Activated gamma-delta T cell treated with anti-CD3 and anti-CD28 coated beads, Interleukin-2, amount 50 U/mL, for 16 hours (primary cell): ENCODE data around the gene OBP2A.
"Not testable (repeated sequence)": the region's sequence is repeated elsewhere in the genome, so short reads cannot be mapped to it uniquely, and the experiment has no call there.

ENCODE experiments used
- DNase-seq: peaks from one replicate; pipeline ENCODE4 v3.0.0-alpha.2; 2020; ENCODE audit warnings: low read depth

Gene OBP2A

DNA sequence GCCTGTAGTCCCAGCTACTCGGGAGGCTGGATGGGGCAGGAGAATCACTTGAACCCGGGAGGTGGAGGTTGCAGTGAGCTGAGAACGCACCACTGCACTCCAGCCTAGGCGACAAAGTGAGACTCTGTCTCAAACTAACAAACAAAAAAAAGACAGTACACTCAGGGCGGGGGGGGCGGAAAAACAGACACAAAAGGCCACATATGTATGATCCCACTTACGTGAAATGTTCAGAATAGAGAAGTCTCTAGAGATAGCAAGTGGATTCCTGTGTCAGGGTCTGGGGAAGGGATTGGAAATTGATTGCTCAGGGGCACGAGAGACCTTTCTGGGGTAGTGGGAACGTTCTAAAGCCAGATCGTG, 33.7 kb upstream of the OBP2A start:
- no peak for DNase-seq

DNA sequence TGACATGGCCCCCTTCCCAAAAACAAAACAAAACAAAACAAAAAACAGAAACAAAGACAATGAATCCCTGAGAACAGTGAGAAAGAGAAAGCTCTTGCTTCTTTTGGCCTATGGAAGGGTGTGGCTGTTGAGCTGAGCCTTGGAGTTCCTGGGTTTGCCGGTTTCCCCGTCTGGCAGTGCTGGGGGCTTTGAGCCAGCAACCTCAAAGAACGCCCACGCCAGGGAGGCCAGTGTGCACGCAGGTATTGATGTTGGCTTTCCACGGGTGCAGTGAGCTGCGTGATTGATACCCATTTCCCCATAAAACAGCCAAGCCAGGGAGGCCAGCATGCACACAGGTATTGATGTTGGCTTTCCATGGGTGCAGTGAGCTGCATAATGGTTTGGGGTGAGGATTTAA, 33.0 kb upstream of the OBP2A start:
- DNase-seq: no peak

DNA sequence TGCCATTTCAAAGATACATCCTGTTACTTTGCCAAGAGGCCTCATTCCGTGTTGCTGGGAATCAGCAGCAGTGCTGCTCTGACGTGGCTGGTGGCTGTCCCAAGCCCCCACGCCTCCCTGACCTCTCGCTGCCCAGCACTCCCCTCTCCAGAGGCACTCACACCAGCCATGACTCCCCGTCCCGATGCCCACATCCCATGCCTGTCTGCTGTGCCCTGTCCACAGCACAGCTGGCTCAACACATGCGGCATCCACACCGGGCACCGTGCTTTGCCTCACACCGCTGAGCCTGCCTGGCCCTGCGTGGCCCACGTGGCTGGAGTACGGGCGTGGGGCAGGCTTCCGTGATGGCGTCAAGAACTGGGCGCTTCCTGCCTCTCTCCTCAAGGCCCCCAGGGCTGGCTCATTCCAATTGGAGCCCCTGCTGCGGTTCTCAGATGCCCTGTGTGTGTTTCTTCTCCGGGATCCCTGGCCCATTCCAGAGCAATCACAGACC, 32.5 kb upstream of the OBP2A start:
- DNase-seq: no peak

DNA sequence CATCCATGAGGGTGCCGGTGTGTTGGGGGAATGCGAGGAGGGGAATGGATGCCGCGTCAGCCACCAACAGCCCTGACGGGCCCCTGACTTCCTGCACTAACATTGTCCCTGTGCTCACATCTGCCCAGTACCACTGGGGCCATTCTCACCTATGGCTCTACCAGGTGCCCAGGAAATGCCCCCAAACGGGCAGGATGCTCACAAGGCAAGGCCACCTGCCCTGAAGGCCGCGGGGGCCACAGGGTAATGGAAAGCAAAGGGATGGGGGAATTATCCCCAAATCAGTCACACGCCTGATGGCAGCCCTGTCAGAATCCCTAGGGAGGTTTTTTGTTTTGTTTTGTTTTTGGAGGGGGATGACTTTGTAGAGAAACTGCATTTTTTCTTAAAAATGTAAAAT, 32.0 kb upstream of the OBP2A start:
- not testable (repeated sequence) for DNase-seq

DNA sequence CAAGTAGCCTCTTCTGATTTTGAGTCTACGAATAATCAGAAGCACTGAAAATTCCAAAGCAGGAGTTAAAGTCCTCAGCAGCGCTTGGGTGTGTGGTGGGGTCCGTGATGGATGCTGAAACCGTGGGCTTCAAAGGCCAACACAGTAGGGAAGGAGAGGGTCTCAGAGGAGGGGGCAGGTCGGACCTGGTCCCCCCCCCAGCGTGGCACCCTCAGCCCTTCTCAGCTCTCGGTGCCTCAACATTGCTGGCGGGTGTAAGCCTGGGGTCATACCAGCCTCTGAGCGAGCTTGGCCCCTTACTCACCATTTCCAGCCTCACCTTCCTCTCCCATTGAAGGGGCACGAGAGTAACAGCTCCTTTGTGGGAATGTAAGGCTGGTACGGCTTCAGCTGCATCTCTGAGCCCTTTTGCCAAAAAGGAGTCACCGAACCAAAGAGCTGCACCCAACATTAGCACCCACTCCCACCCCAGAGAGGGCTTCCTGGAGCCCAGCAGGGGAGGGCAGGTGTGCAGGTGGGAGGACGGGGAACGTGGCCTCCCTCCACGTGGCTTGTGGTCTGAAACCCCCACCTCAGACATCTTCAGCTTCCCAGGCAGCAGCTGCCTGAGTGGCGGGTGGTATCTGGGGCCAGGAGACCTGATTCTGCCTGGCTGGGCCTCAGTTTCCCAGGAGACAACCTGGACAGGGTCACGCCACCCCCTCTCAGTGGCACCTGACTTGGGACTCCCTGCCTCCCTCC, 31.4 kb upstream of the OBP2A start:
- DNase-seq: no peak

DNA sequence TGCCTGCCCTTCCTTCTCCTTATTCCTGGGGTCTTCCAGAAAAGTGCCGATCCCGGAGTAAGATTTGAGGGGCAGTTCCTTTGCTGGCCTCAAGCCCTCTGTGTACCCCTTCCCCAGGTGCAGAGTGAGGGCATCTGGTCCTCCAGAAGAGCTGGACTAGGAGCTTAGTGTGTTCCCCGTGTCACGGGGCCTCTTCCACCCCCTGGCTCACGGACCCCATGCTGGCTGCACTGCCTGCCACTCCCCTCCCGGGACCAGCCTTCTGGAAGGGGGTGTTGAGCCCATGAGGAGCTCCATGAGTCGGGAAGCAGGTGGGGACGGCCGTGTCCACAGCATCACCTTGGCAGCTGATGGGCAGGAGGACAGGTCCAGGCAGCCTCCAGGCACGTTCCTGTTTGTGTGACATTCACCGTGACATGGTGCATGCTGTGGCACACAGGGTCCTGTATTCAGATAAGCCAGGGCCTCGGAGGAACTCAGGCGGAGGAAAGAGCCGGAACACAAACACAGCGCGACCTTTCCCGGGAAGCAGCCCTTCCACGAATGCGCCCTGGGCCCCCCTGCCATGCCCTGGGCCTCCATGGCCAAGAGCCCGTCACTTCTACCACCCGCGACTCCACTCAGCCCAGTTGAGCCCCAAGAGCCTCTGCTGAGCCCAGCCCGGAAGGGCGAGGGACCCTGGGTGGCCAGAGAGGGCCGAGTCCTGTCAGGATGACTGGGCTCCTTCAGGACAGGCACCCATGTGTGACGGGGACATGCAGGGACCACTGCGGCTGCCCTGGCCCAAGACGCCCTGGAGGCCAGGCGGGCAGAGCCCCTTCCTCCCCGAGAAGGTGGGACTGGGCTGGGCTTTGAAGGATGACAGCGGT, 30.6 kb upstream of the OBP2A start:
- no peak for DNase-seq

DNA sequence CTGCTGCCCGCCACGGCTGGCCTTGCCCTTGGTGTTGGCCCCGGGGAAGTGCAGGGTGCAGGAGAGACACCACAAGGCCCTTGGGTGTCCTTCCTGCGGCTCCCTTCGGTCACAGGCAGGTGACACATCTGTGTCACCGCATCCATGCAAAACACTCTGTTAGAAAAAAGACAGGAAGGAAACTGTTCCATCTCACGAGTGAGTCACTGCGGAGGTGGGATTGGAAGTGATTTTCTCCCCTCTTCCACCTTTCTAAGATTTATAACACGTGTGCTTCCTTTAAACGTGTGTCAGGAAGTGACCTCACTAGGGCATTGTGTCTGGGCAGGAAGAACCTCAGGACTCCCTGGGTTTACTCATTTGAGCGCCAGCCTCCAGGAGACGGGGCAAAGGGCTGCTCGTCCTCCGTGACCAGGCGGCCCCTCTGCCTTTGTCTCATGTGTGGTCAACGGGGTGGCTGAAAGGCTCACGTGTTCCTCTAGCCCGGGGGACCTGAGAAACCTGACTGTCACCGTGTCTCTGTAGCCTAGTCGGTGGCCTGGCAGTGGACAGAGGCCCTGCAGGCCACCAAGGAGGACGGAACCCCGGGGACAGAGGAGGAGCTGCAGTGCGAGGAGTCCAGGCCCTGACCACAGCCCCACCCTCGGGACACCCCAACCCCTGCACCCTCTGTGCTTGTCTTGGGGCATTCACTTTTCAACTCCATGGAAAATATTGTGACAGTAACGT, 29.6 kb upstream of the OBP2A start:
- DNase-seq: no peak

DNA sequence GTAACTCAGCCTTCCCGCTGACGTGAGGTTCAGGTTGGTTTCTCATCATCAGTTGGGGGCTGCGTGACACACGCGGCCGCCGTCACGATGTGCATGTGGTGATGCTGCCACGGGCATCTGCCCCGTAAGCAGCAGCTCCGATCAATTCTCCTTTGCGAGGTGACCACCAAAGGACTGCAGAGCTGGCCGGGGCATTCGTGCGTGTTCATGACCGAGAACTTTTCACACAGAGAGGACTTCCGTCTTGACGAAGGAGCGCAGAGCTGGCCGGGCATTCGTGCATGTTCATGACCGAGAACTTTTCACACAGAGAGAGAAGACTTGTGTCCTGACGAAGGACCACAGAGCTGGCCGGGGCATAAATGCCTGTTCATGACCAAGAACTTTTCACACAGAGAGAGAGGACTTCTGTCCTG, 28.5 kb upstream of the OBP2A start:
- DNase-seq: no peak

DNA sequence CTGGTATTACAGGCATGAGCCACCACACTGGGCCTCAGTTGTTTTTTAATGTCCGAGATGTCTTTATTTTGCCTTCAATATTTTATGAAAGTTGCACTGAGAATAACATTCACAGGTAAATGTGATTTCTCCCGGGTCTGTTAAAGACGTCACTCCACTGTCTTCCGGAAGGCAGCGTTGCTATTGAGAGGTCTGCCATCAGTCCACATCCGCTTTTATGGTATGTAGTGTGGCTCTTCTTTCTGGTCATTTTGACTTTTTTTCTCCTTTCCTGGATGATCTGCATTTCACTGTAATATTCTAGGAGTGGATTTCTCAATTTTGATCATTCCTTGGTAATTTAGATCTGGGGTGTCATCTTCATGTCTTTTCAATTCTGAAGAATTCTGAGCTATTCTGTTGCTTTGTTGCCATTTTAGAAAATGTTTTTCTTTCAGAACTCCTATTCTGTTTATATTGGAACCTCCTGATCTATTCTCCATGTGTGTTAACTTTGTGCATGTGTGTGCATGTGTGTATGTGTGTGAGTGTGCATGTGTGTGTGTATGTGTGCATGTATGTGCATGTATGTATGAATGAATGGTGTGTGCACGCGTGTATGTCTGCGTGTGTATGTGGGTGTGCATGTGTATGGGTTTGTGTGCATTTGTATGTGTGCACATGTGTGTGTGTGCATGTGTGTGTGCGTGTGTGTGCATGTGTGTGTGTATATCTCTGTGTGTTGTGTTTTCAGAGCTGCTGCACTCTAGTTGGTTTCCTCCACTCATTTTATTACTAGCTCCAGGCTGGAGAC, 26.6 kb upstream of the OBP2A start:
- no peak for DNase-seq

DNA sequence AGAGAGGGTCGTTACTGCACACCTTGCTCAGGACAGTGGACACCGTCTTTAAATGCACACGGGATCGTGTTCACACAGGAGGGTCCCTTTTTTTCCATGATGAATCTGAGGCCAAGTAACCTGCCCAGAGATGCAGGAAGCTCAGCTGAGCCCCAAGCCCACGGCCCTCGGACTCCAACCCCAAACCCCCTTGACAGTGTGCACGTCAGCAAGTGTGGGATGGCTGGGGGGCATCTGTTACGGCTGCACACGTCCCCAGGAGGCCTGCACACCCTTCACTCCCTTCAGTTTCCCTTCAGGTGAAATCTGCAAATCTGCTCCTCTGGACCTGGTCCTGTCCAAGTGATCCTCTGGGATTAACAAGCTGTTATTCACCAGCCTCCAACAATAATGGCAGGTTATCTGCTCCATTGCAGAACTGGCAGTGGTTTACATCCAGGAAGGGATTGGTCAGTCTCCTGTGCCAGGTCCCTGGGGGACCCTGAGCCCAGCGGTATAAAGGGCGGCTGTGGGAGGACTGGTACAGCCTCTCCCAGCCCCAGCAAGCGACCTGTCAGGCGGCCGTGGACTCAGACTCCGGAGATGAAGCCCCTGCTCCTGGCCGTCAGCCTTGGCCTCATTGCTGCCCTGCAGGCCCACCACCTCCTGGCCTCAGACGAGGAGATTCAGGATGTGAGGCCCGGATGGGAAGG, 24.9 kb upstream of the OBP2A start, which contains the start of gene LCN1:
Gene LCN1 (plus strand): TSS at position 525 of the 692 bp plus-strand sequence. CDS start 58 bp downstream, at position 583.
- no peak for DNase-seq

DNA sequence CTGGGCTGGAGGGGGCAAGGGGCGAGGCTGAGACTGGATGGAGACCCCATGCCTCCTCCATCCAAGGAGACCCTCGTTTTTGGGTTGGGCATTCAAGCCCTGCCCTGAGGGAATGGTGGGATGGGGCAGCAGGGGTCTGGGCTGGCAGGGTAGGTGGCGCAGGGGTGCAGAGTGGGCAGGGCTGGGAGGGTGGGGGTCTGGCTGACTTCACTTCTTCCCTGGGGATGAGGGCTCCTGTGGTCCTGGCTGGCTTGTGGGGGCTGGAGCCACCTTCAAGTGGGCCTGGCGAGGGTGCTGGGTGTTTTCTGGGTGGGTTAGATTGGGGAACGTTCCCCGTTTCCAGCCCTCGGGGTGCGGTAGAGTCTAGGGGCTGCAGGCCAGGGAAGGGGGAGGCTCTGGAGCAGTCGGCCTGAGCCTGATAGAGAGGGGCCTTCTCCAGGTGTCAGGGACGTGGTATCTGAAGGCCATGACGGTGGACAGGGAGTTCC, 24.3 kb upstream of the OBP2A start:
- no peak for DNase-seq

DNA sequence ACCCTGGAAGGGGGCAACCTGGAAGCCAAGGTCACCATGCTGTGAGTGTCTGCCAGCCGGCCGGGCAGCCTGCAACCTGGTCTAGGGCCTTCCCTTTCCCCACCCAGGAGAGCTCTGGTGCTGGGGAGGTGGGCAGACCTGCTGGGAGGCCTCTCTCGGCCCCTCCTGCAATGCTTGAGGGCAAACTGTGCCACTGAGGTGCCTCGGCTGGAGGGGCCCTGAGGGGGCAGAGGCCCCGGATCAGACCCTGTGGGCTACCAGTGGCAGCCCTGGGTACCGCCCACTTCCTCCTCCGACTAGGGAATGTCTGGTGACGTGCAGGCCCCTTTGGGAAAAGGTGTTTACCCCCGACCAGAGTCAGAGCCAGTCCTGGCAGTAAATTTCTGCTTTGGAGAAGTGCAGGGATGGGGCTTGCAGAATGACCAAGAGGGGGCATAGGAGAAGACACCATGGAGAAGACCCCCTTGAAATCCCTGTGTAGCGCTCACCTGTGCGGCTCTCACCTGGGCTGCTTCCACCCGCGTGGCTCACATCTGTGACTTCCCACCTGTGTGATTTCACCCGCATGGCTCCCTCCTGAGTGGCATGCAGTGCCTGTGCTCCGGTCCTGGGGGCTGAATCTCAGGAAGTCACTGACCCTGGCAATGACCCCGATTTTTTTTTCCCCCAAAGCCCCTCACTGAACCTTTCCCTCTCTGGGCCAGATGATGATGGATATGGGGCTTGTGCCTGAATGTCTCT, 23.6 kb upstream of the OBP2A start:
- DNase-seq: no peak

DNA sequence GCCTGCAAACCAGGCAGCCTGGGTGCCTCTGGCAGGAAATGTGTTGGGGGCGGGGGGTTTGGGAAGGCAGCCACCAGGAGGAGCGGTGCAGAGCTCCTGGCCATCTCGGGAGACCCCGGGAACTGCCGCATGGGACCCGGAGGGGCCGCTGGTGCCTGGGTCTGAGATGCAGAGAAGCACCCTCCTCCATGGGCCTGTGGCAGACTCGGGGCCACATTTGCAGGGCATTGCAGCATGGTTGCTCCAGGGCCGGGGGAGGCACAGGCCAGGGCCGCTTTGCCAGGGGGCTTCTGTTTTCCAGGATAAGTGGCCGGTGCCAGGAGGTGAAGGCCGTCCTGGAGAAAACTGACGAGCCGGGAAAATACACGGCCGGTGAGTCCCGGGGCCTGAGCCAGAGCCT, 23.0 kb upstream of the OBP2A start:
- DNase-seq: no peak

DNA sequence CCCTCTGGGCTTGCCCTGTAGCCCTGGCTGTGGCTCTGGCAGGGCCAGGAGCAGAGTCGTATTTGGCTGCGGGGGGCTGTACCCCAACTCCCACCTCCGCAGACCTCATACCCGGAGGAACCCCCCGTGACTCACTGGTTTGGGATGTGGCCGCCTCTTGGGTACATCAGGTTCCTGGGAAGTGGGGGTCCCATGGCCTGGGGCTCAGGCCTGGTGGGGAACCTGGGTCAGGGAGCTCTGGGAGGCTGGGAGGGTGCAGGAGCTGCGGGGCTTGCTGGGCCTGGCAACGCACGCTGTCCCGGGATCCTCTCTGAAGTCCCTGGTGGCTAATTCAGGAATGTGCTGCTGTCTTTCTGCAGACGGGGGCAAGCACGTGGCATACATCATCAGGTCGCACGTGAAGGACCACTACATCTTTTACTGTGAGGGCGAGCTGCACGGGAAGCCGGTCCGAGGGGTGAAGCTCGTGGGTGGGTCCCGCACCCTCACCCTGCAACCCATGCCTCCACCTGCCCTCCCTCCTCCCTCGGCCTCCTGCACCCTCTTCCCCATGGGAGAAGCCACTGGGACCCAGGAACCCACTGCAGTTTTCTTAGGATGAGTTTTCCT, 22.3 kb upstream of the OBP2A start:
- no peak for DNase-seq

DNA sequence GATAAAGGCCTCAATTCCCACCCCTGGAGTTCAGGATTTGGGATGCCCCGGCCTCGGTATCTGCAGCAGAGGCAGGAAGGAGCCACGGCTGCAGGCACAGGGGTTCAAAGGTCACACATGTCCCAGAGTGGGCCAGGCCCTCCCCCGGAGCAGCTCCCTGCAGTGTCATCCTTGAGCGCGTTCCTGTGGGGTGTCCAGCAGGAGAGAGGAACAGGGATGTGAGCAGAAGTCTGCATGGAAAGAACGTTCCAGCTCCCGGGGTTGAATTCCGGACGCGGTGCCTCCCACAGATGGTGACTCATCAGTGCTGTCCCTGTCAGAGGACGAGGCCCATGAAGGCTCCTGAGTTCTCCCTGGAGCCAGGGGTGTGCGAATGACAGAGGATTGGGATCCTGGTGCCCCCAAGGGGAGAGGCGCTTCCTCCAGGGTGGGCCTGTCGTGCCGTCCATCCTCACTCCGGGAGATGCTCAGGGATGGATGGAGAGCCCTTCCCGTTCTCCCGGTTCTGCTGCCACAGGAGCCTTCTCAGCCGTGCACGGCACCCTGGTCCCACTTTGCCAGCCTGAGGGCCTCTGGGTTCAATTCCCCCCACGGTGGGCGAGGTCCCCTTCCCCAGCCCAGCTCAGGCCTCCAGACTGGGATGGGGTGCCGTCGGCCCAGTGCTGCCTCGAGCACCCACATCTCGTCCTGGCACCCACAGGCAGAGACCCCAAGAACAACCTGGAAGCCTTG, 21.6 kb upstream of the OBP2A start:
- DNase-seq: no peak

DNA sequence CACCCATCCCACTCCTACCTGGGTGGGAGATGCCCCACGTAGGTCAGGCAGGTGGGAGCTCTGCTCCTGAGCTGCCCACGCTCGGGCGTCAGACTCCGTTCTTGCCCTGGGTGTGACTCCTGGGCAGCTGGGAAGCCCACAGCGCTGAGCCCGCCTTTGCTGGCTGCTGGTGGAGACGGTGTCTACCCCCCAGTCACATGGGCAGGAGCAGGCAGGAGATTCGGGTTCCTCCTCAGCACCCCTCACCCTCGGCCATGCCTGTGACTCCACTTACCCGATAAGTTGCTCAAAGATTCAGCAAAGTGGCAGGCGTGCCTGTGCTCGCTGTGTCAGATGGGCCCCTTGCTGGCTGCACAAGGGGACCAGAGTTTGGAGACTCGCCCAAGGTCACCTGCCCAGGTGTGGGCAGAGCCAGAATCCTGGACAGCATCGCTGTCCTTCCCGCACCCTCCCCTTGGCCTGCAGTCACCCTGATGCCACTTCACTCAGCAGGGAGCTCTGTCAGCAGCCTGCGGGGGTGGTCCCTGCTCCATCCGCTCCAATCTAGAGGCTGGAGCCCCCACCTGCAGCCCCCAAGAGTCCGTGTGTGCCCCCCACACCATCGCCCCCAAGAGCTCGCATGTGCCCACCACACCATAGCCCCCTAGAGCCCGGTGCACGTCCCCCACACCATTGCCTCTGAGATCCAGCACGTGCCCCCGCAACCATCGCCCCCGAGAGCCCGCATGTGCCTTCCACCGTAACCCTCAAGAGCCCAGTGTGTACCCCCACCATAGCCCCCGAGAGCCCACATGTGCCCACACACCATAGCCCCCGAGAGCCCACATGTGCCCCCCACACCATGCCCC, 20.5 kb upstream of the OBP2A start:
- DNase-seq: no peak

DNA sequence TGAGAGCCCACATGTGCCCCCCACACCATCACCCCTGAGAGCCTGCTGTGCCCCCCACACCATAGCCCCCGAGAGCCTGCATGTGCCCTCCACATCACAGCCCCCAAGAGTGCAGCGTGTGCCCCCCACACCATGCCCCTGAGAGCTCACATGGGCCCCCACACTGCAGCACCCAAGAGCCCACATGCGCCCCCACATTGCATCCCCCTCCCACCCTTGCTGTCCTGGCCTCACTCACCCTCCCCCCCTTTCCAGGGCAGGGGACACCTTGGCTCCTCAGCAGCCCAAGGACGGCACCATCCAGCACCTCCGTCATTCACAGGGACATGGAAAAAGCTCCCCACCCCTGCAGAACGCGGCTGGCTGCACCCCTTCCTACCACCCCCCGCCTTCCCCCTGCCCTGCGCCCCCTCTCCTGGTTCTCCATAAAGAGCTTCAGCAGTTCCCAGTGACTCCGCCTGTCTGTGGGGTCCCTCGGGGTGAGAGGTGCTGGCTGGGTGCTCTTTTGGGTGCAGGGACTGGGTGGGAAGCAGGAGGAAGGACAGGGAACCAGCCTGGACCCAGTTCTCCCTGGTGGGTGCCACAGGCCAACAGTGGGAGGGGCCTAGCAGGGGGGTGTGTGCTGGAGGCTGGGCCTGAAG, 19.7 kb upstream of the OBP2A start:
- no peak for DNase-seq
